Lower leg skin (tissue), 3 donors: Measurements from ENCODE around the gene SMG9.
A peak's percentile ranks its signal among the peaks of the same experiment; 100 is the strongest.

Experiments
- POLR2A ChIP-seq, 2 donors: fragments of 450-650 bp; IDR thresholded peaks; one replicate each; pipeline ENCODE4 v1.6.1; 2016 to 2017; ENCODE audit warnings: antibody characterized with exemption in 2 of 2, mild to moderate bottlenecking in 1 of 2, moderate library complexity in 1 of 2
- TF ChIP-seq, protein P1 (sequence below), 3 donors: fragments of 450-650 bp; IDR thresholded peaks; one replicate each; pipeline ENCODE4 v1.5.1; 2016; ENCODE audit warnings: antibody characterized with exemption in 3 of 3, mild to moderate bottlenecking in 3 of 3, moderate library complexity in 2 of 3

DNA sequence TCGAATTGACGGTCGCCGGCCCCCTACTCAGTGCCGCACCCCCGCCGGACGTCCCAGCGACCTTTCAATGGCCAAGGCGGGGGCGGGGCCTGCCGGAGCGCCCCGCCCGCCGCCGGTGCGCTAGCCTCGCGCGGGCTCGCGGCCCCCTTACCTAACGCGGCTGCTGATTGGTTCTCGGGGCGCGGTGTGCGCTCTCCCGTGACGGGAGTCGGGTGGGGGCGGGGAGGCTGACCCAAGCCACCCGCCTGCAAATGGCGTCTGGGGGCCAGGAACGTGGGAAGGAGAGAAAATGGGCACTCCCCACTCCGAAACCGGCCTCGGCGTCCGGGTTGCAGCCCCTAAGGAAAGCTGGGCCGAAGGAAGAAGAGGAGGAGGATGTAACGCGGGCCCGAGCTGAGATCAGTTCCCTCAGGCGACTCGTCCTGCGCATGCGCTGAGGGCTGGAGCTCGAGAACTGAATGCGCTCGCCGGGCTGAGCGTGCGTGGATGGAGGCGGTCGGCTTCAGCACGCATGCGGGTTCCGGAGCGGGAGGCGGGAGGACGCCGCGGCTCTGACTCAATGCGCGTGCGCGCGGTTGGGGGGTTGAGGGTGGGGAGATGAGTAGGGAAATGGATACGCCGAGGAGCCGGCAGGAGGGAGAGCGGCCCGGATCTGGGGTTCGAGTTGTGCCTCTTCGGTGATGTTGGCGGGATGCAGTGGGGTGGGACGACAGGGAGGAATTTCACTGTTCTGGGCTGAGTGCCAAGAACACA lies at the start of gene SMG9:
- TF ChIP-seq POLR2A (IDR thresholded peaks at IDR 0.05) = peak in 1 of 2 donors; percentile 39
- TF ChIP-seq, protein P1, sequence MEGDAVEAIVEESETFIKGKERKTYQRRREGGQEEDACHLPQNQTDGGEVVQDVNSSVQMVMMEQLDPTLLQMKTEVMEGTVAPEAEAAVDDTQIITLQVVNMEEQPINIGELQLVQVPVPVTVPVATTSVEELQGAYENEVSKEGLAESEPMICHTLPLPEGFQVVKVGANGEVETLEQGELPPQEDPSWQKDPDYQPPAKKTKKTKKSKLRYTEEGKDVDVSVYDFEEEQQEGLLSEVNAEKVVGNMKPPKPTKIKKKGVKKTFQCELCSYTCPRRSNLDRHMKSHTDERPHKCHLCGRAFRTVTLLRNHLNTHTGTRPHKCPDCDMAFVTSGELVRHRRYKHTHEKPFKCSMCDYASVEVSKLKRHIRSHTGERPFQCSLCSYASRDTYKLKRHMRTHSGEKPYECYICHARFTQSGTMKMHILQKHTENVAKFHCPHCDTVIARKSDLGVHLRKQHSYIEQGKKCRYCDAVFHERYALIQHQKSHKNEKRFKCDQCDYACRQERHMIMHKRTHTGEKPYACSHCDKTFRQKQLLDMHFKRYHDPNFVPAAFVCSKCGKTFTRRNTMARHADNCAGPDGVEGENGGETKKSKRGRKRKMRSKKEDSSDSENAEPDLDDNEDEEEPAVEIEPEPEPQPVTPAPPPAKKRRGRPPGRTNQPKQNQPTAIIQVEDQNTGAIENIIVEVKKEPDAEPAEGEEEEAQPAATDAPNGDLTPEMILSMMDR (IDR thresholded peaks at IDR 0.05) = peak in 1 of 3 donors; percentile 21
